NCI-H2107 treated with DMSO at 0.1 percent for 48 hours (cell line): ENCODE measurements around the gene MAN1C1.
A peak's percentile ranks its signal among the peaks of the same experiment; 100 is the strongest.

Source experiments
- DNase-seq: peaks from one replicate; lab custom pipeline; 2025; ENCODE audit not compliant: unreplicated experiment; lab: John Stamatoyannopoulos, UW

MAN1C1 gene

GRCh38 chr1:25811384-25812082 lies 194.9 kb downstream of the MAN1C1 start:
- no peak for DNase-seq

DNA sequence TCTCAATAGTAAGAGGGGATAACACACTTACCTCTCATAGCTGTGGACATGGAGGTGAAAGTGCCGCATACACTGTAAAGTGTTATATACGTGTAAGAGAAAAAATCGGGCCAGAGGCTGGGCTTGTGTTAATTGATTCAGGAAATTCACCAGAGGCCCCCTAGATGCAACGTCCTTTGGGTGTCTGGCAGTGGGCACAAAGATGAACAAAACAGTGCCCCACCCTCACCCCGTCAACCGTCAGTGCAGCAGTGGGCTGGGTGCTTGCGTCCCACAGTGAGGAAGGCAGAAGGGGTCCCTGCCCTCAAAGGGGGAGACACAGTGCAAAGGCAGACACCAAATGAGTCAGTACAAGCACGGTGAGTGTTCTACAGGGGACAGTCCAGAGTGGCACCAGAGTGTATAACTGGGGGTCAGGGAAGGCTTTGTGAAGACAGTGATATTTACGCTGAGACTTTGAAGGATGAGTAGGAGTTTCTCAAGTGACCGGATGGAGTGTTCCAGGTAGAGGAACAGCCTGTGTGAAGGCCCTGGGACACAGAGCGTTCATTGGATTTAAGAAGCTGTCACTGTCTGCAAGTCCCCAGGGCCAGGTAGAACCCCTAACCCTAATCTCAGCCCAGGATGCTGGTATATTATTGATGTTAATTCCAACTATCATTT lies 196.6 kb downstream of the MAN1C1 start:
- DNase-seq, result no peak

DNA sequence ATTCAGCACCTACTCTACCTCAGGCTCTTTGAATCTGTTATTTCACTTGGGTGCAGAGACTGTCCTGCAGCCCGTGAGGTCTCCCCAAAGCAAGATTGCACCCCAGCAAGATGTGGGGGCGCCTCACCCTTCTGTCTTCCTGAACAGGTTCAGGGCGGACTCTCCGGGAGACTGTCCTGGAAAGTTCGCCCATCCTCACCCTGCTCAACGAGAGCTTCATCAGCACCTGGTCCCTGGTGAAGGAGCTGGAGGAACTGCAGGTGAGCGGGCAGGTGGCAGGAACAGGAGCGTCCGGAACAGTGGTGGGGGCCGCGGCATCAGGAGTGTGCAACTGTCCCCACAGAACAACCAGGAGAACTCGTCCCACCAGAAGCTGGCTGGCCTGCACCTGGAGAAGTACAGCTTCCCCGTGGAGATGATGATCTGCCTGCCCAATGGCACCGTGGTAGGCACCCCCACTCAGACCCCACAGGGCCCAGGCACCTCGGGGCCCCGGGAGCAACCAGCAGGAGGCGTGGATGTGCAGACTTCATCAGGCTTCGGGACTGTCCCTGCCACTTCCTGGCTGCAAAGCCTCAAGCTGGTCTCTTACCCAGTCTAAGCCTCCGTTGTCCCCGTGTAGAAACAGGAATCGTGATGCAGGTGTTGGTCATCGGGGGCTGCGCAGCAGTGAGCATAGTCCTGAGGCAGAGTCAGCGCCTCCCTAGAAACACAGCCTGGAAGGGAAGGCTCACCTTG lies 197.3 kb downstream of the MAN1C1 start:
- no peak for DNase-seq

DNA sequence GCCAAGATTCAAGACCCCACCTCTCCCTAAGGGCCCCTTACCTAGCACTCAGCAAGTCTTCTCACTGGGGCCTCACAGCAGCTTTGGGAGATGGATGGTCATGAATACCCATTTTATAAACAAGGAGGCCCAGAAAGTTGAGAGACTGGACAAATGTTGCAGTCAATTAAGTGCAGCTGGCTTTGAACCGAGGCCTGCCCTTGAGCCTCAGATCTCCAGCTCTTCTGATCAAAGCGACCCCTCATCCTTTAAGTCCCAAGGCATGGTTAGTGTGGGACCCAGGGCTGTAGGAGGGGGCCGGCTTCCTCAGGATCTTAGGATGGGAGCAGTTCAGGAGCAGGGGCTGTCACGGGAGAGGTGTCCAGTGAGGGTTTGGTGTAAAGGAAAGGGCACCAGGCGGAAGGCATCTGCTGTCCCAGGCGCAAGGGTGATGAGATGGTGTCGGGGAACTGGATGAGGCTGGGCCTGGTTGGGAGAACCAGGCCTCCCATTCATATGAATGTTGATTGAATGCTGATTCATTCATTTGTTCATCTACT lies 198.0 kb downstream of the MAN1C1 start:
- no peak for DNase-seq

DNA sequence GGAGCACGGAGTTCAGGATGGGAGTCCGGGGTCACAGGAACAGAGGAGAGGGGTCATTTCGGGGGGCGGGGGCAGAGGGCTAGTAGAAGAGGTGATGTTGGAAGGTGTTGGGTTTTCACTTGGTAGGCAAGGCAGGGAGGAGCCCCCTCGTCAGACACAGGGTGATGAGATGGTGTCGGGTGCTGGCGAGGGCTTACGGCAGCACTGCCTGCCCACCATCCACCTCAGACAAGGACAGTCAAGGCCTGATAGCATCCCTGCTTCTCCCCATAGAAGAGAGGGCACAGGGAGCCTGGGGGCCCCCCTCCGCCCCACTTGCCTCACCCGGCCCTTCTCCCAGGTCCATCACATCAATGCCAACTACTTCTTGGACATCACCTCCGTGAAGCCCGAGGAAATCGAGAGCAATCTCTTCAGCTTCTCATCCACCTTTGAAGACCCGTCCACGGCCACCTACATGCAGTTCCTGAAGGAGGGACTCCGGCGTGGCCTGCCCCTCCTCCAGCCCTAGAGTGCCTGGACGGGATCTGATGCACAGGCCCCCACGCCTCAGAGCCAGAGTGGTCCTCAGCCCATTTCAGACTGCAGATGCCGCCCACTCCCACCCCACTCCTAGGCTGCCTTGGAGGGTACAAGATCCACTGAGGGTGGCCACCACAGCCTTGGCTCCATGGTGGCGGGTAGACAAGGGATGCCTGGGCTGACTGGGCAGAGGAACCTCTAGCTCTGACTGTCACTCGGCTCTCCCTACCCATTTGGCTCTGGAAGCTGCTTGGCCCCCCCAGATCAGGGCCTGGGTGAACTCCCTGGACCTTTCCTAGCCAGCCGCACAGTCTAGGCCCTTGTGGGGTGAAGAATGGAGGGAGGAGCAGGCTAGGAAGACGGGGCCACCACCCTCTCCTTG lies 198.9 kb downstream of the MAN1C1 start:
- no peak for DNase-seq

DNA sequence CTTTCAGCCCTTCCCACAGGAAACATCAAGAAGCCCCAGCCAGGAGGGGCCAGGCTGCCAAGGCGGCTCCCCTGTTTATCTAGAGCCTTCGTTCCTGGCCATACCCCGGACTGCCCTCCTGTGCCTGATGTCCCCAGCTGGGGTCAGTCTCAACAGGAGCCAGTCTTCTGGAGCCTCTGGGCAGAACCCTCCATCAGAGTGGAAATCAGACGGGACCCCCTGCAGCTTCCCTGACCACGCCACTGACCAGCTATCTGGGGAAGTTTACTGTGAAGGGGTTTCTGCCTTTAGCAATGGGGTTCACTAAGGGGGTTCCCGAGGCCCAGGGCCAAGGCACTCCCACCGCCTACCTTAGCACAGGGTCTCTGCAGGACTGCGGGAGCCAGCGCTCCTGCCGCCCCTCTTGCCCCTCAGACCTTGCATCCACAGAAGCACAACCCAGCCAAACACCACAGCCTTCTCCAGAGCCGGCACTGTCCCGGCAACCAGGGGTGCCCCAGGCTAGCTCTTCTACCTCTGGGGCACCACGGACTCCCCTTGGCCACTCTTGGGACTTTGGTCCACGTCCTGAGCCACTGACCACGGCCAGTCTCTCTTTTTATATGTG lies 199.6 kb downstream of the MAN1C1 start:
- no peak for DNase-seq

DNA sequence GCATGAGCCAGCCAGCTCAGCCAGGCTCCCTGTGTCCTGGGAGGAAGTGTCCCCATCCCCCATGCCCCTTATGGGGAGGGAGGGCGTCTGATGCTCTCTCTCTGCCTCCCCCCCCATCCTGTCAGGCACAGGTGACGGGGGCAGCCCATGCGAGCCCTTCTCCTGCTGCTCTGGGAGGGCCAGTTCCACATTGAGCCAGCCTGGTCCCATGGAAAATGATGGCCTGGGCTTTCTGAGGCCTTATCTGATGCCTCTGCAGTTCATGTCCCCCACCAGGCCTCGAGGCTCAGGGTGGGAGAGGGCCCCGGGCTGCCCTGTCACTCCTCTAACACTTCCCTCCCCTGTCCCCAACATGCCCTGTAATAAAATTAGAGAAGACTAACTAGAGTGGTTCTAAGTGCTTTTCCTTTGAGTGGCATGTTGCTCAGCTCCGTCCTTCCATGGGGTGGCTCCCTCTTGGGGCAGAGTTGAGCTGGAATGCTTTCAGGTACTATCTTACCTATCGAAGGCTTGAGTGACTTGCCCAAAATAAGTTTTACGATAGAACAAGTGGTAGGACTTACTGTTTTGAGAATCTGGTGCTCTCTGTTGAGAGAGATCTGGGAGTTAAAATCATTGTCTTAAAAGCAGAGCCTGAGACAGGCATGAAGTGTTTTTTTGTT lies 201.4 kb downstream of the MAN1C1 start:
- peak; percentile 27 for DNase-seq

GRCh38 chr1:25818569-25818968 lies 202.0 kb downstream of the MAN1C1 start:
- no peak for DNase-seq

- peak; percentile 74 for DNase-seq
Measured at GRCh38 chr1:25819491-25820246, 203.1 kb downstream of the MAN1C1 start, which contains the start of gene MTFR1L. MTFR1L (plus strand) TSS chr1:25819954; CDS start chr1:25823105, 3,151 bp downstream.

DNA sequence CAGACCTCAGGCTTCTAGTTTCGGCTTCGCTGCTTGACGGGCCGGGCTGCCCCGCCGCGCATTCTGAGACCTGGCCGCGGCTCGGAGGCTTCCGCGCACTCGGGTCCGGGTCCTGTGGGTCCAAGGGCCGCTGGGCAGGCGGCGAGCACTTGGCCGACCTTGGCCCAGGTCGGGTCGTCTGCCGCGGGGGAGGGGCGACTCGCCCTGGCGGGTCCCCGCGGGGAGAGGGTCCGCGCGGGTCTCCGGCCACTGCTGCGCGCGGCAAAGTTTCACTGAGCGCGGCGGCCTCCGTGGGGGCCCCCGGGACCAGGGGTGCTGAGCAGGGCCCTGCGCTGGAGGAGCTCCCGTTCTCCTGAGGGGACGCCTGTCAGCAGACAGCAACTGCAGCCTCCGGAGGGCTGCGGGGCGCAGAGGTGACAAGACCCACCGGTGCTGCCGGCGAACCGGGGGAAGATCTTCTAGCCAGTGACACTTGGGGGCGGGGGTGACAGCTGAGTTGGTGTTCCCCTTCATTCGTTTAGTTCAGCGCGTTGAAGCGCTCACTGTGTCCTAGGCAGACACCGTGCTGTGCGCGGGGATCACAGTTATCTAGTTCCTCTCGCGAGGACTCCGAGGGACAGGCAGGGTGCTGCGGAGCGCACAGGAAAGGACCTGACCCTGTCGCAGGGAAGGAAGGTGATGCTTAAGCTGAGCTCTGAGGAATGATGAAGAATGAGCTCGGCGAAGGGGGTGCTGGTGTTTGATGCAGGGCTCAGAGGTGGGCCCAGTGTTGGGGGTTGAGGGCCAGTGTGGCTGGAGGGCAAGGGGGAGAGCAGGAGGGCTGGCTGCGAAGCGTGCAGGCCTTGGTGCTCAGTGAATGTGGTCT lies 203.9 kb downstream of the MAN1C1 start:
- DNase-seq, result peak; percentile 62

GRCh38 chr1:25821112-25821476 lies 204.5 kb downstream of the MAN1C1 start:
- DNase-seq, result no peak

DNA sequence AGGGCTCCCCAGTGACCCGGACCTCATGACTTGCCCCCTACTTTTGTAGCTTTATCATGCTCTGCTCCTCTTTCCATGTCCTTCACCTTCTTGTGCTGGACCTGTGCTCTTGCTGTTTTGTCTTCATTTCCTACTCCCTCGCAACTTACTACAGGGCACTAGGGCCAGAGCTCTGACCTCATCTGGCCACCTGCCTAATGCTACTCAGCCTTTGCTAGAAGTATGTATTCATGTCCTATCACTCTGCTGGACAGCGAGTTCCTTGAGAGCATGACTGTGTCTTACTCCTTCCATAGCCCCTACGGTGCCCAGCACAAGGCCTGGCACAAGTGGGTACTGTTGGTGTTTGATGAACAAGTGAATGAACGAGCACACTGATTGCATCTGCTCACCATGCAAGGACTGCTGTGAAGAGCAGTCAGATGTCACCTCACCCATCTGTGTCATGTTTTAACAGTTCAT lies 205.1 kb downstream of the MAN1C1 start:
- DNase-seq, result no peak

GRCh38 chr1:25825605-25826004 lies 209.0 kb downstream of the MAN1C1 start:
- DNase-seq, result no peak

DNA sequence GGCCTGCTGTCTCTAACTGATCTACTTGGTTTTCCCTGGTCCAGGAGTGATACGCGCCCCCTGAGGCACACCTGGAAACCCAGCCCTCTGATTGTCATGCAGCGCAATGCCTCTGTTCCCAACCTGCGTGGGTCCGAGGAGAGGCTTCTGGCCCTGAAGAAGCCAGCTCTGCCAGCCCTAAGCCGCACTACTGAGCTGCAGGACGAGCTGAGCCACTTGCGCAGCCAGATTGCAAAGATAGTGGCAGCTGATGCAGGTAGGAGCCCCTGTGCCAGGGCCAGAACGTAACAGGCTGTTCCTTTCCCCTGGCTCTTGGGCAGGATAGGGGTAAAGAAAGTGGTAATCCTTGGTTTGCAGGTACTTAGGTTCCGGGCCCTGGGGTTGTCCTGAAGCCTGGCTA lies 210.0 kb downstream of the MAN1C1 start:
- no peak for DNase-seq

GRCh38 chr1:25828491-25828890 lies 211.9 kb downstream of the MAN1C1 start:
- DNase-seq, result no peak

- no peak for DNase-seq
Measured at GRCh38 chr1:25829046-25829445, 212.5 kb downstream of the MAN1C1 start.

GRCh38 chr1:25831569-25832196 lies 215.1 kb downstream of the MAN1C1 start:
- no peak for DNase-seq
